Measurements from ENCODE around the gene FASTKD1.
A peak's percentile ranks its signal among the peaks of the same experiment; 100 is the strongest.

The FASTKD1 gene

DNA sequence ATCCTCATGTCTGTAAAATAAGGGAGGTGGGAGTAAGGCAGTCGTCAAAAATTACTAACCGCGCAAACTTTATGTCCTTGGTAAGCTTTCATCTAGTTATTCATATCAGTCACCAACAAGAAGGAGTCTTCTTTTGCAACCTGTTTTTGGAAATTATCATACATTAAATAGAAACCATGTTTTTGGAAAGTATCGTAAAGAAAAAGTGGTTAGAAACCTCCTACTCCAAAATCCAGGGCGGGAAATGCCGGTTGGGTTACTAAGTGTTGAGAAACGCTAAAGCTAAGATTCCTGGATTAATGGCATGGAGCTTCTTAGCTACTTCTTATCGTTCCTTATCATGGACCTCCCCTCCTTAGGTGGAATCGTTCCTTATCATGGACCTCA is 93.6 kb downstream of the FASTKD1 start:
- Histone ChIP-seq H3K36me3 (ENCODE audit: insufficient read depth, insufficient read length, low read length) (peaks cover 3% of the 10 kb centered on the region), H3K4me1 (ENCODE audit: insufficient read depth, insufficient read length) (no peaks in the 10 kb centered on the region), H3K4me3 (ENCODE audit: insufficient read length, low read depth) (peak overlapping the region; percentile 55), H3K9ac (ENCODE audit: insufficient read length, low read depth) (peak overlapping the region; percentile 79), H3K9me3 (ENCODE audit: insufficient read depth, low read length) (no peaks in the 10 kb centered on the region), H3K27me3 (ENCODE audit: insufficient read depth, insufficient read length) (peaks cover 33% of the 10 kb centered on the region)
- TF ChIP-seq ZNF274 (IDR thresholded peaks at IDR 0.05; ENCODE audit: low read depth, low read length) (no peak), SUZ12 (IDR thresholded peaks at IDR 0.05; ENCODE audit: extremely low read depth, insufficient read depth, insufficient read length) (no peak), YY1 (IDR thresholded peaks at IDR 0.05; ENCODE audit: insufficient read depth, insufficient read length) (no peak)
- DNase-seq (ENCODE audit: low read depth, low spot score): no peak
